Pons (tissue), 1 donor: ENCODE results near the gene VSIG8.

ENCODE experiments used
- DNase-seq: peaks from one replicate; pipeline ENCODE4 v3.0.0-alpha.2; 2016; ENCODE audit warnings: low spot score

The VSIG8 gene

DNA sequence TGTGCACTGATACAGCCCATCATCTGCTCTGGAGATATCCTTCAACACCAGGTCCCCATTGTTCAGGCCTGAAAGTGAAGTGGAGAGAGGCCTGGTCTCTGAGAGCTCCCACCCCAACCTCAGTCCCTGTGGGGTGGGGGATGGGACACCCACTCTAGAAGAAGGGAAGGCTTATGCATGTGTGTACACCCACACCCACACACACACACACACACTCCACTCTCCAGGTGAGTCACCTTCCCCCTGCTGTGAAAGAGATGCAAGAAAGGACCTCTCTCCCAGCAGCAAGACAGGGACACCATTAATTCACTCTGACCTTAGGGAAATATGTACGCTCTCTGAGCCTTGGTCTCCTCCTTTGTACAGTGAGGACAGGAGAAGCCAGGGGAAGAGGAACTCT is 5.9 kb downstream of the VSIG8 start:
- no peak for DNase-seq

- no peak for DNase-seq
Measured at GRCh38 chr1:159855709-159856108, 6.7 kb downstream of the VSIG8 start.

DNA sequence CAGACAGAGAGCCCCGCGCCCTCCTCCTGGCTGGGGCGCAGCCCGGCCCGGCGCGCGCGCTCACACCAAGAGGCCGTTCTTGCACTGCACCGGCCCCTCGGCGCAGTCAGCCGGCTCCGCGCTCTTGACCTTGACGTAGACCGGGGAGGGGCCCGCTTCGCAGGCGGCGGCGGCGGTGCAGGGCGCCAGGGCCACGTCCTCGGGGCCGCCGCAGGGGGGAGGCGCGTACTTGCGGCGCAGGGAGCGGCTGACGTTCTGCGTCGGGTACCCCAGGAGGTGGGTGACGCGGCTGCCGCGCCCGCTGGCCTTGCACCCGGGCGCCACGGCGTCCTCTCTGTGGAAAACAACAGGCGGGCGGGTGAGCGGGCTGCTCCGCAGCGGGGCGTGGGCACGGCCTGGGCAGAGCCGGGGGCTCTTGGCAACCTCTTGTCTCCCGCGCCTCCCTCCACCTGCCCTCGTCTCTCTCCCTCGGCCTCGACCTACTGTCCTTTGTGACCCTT is 7.7 kb downstream of the VSIG8 start:
- peak; percentile 53 for DNase-seq

GRCh38 chr1:159854116-159854692 is 8.3 kb downstream of the VSIG8 start:
- DNase-seq: peak; percentile 39

- DNase-seq: no peak
Measured at GRCh38 chr1:159853417-159854115, 8.9 kb downstream of the VSIG8 start.

- DNase-seq: no peak
Measured at GRCh38 chr1:159851407-159851806, 11.1 kb downstream of the VSIG8 start.

- no peak for DNase-seq
Measured at GRCh38 chr1:159849626-159850366, 12.7 kb downstream of the VSIG8 start.

DNA sequence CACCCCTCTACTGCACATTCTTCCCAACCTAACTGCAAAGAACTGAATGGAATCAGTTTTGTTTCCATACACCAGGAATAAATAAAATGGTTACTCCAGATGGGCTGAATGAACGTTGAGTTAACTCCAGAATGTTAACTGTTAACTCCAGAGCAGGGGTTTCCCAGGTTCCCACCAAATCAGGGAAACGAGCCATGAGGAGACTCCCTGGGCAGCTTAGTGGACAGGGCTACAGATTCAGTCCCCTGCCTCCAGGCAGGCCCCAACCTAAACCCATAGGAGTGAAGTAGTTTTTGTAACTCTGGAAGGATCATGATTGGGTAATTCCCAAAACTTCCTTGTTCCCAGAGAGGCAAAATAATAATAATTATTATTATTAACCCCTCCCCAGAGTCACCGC is 14.1 kb downstream of the VSIG8 start:
- DNase-seq: no peak

DNA sequence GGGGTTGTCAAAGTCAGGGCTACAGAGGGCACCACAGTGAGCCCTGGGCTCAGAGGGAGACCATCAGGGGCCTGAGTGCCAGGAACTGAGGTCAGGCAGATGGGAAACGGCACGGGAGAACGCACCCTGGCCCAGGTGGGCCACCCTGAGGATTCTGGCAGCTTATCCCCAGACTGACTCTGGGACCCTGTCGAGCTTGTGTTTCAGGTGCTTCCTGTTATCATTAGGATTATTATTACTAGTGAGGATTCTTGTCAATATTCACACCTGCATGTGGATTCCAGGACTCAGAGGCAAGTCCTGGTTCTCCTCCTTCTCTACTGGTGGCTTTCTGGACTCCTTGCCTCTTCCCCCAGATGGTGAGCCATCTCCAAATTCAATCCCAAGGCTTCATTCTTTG is 15.2 kb downstream of the VSIG8 start:
- DNase-seq: no peak

DNA sequence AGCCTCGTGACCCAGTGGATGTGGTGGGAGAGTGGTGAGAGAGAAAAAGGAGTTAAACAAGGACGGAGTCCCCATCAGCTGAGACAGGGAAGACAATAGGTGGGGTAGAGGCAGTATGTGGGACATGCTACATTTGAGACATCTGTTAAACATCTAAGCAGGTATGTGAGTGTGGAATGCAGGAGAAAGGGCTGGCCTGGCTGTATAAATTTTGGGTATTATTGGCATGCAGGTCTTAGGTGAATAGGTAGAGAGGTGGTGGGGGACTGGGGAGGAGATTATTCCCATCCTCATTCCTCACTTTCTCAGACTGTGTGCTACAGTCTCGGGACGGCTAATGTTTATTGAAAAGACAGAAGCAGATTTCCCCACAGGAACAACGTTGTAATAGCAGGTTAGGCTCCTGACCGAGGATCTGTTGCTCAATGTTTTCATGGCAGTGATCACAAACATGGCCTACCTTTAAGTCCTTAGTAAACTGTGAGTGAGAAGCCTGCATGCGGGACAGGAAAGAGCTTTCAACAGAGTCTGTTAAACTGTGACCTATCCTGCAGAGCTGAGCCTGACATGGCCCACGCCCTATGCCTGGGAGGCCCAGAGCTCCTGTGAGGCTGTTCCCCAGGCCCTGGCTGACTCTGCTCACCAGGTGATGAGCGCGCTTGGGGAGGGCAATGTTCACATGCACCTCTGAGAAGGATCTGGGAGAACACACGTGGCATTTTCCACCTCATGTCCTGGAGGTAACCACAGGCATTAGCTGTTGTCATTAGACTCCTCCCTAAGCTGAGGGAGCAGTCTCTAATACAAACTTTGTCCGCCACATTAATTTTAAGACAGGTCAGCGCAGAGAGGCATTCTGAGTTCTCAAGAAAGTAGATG is 16.5 kb downstream of the VSIG8 start:
- no peak for DNase-seq

DNA sequence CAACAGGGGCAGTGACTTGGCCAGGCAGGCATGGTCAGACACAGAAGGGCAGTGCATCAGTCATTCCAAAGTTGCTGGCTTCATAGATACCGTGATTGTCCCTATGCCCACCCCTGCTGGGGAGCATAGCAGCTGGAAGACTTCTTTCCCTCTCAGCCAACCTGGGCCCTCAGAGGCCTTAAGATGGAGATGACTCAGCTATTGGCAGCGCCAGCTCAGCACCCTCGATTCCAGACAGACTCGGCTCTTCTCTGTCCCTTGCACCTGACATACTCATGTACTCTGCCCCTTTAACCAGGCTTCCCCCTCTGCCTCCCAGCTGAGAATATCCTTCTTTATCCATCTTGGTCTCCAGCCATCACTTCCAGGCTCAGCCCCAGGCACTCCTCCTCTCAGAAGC is 19.0 kb downstream of the VSIG8 start:
- DNase-seq: no peak

DNA sequence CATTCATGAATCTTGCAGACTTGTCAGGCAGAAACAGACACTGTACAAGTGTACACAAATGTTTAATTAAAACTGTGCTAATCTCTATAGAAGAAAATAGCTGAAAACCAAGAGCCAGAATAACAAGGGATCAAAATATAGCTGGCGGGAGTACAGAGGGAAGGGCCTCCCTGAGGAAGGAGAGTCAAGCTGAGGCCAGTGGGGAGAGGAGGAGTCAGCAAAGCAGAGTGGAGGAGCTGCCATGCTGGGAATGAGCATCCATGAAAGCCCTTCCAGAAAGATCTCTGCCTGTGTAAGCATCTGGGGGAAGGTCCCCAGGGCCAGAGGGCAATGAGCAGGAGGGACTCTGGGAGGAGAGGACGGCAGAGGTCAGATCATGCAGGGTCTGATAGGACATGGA is 20.7 kb downstream of the VSIG8 start:
- no peak for DNase-seq

DNA sequence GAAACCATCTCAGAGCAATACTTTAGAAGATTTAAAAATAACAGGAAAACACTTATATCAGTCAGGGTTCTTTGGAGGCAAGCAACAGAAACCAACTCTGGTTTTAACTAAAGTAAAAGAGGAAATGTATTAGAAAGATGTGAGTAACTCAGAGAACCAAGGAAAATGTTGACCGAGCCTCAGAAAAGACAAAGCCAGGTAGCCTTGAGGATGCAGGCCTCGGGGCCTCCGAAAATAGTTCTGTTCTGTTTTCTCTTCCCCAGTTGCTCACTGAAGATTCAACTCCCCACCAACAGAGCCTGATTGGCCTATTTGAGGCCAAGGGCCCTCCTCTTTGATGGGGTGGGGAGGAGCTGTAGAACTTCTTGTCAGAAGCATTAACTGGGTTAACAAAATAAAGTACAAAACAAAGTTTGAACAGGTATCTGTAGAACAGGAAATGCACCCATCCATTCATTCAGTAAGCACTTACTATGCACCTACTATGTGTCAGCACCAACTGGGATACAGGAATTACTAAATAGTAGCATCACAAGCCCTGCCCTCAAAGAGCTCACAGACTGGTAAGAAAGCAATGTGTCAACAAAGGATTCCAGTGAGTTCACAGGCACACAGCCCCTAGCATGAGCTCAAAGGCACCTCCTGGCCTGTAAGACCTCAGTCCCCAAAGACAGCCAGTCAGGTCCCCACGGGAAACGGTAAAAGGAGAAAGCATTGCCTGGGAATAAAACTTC is 23.2 kb downstream of the VSIG8 start:
- DNase-seq: no peak

DNA sequence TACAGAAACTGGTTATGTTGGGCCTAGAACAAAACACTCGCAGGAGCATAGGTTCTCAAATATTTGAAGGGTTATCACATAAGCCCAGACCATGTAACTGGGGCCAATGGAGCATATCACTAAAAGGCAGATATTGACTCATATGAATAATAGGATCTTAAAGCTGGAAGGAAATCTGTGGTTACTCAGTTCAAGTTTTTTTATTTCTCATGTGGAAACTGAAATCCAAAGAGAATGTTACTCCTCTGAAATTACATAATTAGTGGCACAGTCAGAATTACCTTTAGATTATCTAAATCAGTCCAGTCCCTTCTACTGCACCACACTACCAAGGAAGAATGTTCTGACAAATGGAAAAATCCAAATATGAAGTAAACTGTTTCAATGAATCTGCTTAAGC is 23.7 kb downstream of the VSIG8 start:
- DNase-seq: no peak

GRCh38 chr1:159835862-159836525 is 26.5 kb downstream of the VSIG8 start:
- DNase-seq: no peak

DNA sequence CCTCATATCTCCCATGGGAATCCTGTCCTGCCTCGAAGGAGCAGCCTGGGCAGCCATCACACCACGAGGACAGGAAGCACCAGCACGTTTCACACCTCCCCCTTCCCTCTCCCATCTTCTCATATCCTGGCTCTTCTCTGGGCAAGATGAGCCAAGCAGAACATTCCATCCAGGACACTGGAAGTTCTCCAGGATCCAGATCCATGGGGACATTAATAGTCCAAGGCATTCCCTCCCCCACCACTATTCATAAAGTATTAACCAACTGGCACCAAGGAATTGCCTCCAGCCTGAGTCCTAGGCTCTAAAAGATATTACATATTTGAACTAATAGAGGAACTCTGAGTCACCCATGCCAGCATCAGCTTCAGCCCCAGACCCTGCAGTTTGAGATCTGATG is 27.1 kb downstream of the VSIG8 start:
- DNase-seq: no peak

GRCh38 chr1:159832309-159832708 is 30.1 kb downstream of the VSIG8 start:
- no peak for DNase-seq

GRCh38 chr1:159831412-159832141 is 30.9 kb downstream of the VSIG8 start:
- DNase-seq: no peak

- DNase-seq: no peak
Measured at GRCh38 chr1:159830722-159831121, 31.7 kb downstream of the VSIG8 start.

- DNase-seq: no peak
Measured at GRCh38 chr1:159829822-159830465, 32.5 kb downstream of the VSIG8 start.
